A673 (cell line): ENCODE results near the gene USP25. TPM values are rescaled to one million over a fixed set of nuclear protein-coding genes. Genes with fewer than 3 reads are reported as not detected.

Experiments used
- BruUV-seq: library from RNA; stranded (reverse); fragments of 400-500 nt; replicated peaks from 2 replicates; lab custom pipeline; 2021; lab: Mats Ljungman, UMichigan
- CTCF ChIA-PET: fragments of 300-600 bp; sonication (Branson Sonifier 250); formaldehyde crosslinking; loops from one replicate; lab custom pipeline; 2022; ENCODE audit warnings: antibody characterized with exemption; lab: Charles Lee
- POLR2A ChIA-PET: fragments of 300-600 bp; sonication (Branson Sonifier 250); formaldehyde crosslinking; loops from one replicate; lab custom pipeline; 2022; ENCODE audit warnings: antibody characterized with exemption; ENCODE audit not compliant: low non-redundant PET; lab: Charles Lee
- DNase-seq: peaks from one replicate; pipeline ENCODE4 v3.0.0-alpha.2; 2015; ENCODE audit warnings: low spot score
- H3K27ac ChIP-seq: fragments of 200-600 bp; sonication (generic); 2 replicates; pipeline ENCODE4 v1.5.1; 2016; ENCODE audit warnings: mixed run types, low read depth, mild to moderate bottlenecking, mixed read lengths, antibody characterized with exemption, low read length; ENCODE audit not compliant: poor library complexity, severe bottlenecking
- H3K27me3 ChIP-seq: fragments of 200-600 bp; sonication (generic); replicated peaks from 2 replicates; pipeline ENCODE4 v1.6.1; 2017; ENCODE audit warnings: mixed run types, low read depth, mild to moderate bottlenecking, mixed read lengths, antibody characterized with exemption, low read length; ENCODE audit not compliant: insufficient read depth, poor library complexity
- H3K36me3 ChIP-seq: fragments of 200-600 bp; sonication (generic); 2 replicates; pipeline ENCODE4 v1.6.1; 2016; ENCODE audit warnings: mixed run types, mild to moderate bottlenecking, mixed read lengths, antibody characterized with exemption, low read length; ENCODE audit not compliant: insufficient read depth, poor library complexity, severe bottlenecking
- H3K4me1 ChIP-seq: fragments of 200-600 bp; sonication (generic); 2 replicates; pipeline ENCODE4 v1.6.1; 2017; ENCODE audit warnings: mixed run types, mild to moderate bottlenecking, mixed read lengths, antibody characterized with exemption, low read length; ENCODE audit not compliant: insufficient read depth, poor library complexity, severe bottlenecking
- H3K4me3 ChIP-seq: fragments of 200-600 bp; sonication (generic); 2 replicates; pipeline ENCODE4 v1.5.1; 2016; ENCODE audit warnings: low read depth, mixed run types, mild to moderate bottlenecking, mixed read lengths, low read length; ENCODE audit not compliant: poor library complexity, severe bottlenecking
- H3K9me3 ChIP-seq: fragments of 200-600 bp; sonication (generic); 2 replicates; pipeline ENCODE4 v1.6.1; 2016; ENCODE audit warnings: mixed run types, low read depth, mild to moderate bottlenecking, mixed read lengths, antibody characterized with exemption, low read length; ENCODE audit not compliant: poor library complexity, severe bottlenecking
- CTCF ChIP-seq: fragments of 300-800, 200-600 bp; sonication (generic); conservative IDR thresholded peaks from 2 replicates; pipeline ENCODE4 v1.5.1; 2017; ENCODE audit warnings: low read depth, mild to moderate bottlenecking, antibody characterized with exemption, low read length, moderate library complexity, mixed read lengths
- EZH2 ChIP-seq: fragments of 200-600 bp; sonication (generic); IDR thresholded peaks from 2 replicates; pipeline ENCODE4 v1.6.1; 2017; ENCODE audit warnings: borderline replicate concordance, low read depth, mild to moderate bottlenecking, mixed read lengths, antibody characterized with exemption, low read length; ENCODE audit not compliant: poor library complexity, severe bottlenecking
- intact Hi-C: fragments of 100-400 bp; cut with micrococcal nuclease; formaldehyde crosslinking; loops from one replicate; pipeline ENCODE4 v1.10.0; 2022; ENCODE audit not compliant: unreplicated experiment
- total RNA-seq: library from RNA; stranded (reverse); gene quantifications from 2 replicates; pipeline ENCODE4 v1.2.3, GENCODE V29; 2021

The USP25 gene
- total RNA-seq, 1 experiment from 2014 or later = 27.5 TPM

- ChIA-PET CTCF (no interaction called here), POLR2A (no interaction called here)
- Histone ChIP-seq H3K4me3 (no peak overlapping the region), H3K27me3 (no peaks in the 10 kb centered on the region), H3K9me3 (peaks cover 5% of the 10 kb centered on the region), H3K36me3 (no peaks in the 10 kb centered on the region), H3K4me1 (peaks cover 7% of the 10 kb centered on the region), H3K27ac (no peak overlapping the region)
- no TSS peak for BruUV-seq
- TF ChIP-seq EZH2 (no peak), CTCF (no peak)
- DNase-seq = no peak
- intact Hi-C loops = no loop called here
Observed at GRCh38 chr21:15742694-15743093, 12.9 kb downstream of the USP25 start.

- intact Hi-C loops = no loop called here
- no peak for TF ChIP-seq CTCF
- no peak for TF ChIP-seq EZH2
- no peak for DNase-seq
- H3K36me3 ChIP-seq = no peaks in the 10 kb centered on the region
- BruUV-seq = no TSS peak
- H3K9me3 ChIP-seq = peaks cover 5% of the 10 kb centered on the region
- no peak overlapping the region for H3K27ac ChIP-seq
- peaks cover 9% of the 10 kb centered on the region for H3K4me1 ChIP-seq
- H3K27me3 ChIP-seq = no peaks in the 10 kb centered on the region
- no peak overlapping the region for H3K4me3 ChIP-seq
- CTCF ChIA-PET = no interaction called here
- POLR2A ChIA-PET = no interaction called here
Observed at GRCh38 chr21:15743593-15743992, 13.8 kb downstream of the USP25 start.

- intact Hi-C loops = no loop called here
- Histone ChIP-seq H3K27ac (no peak overlapping the region), H3K27me3 (no peaks in the 10 kb centered on the region), H3K4me3 (no peak overlapping the region), H3K36me3 (no peaks in the 10 kb centered on the region), H3K4me1 (peaks cover 17% of the 10 kb centered on the region), H3K9me3 (peaks cover 5% of the 10 kb centered on the region)
- TF ChIP-seq CTCF (no peak), EZH2 (no peak)
- DNase-seq = no peak
- CTCF ChIA-PET = no interaction called here
- no TSS peak for BruUV-seq
- POLR2A ChIA-PET = no interaction called here
Observed at GRCh38 chr21:15744926-15745325, 15.1 kb downstream of the USP25 start.
